NCI-H2196 treated with DMSO at 0.1 percent for 48 hours (cell line): Measurements from ENCODE around the gene MOGAT1.
"Not testable (repeated sequence)": the region's sequence is repeated elsewhere in the genome, so short reads cannot be mapped to it uniquely, and the experiment has no call there.

Experiments
- DNase-seq: peaks from one replicate; lab custom pipeline; 2025; ENCODE audit not compliant: unreplicated experiment; lab: John Stamatoyannopoulos, UW

MOGAT1 gene

GRCh38 chr2:222709191-222709891 lies 37.9 kb downstream of the MOGAT1 start:
- DNase-seq = no peak

GRCh38 chr2:222710736-222711135 lies 39.3 kb downstream of the MOGAT1 start:
- no peak for DNase-seq

GRCh38 chr2:222711315-222711940 lies 40.0 kb downstream of the MOGAT1 start:
- no peak for DNase-seq

GRCh38 chr2:222713002-222713401 lies 41.5 kb downstream of the MOGAT1 start:
- DNase-seq = no peak

- no peak for DNase-seq
Measured at GRCh38 chr2:222714361-222715241, 43.1 kb downstream of the MOGAT1 start.

- DNase-seq = no peak
Measured at GRCh38 chr2:222715742-222716141, 44.3 kb downstream of the MOGAT1 start.

GRCh38 chr2:222719787-222720186 lies 48.3 kb downstream of the MOGAT1 start:
- not testable (repeated sequence) for DNase-seq

- DNase-seq = not testable (repeated sequence)
Measured at GRCh38 chr2:222721597-222721996, 50.1 kb downstream of the MOGAT1 start.

GRCh38 chr2:222722327-222722946 lies 51.0 kb downstream of the MOGAT1 start:
- no peak for DNase-seq

- DNase-seq = no peak
Measured at GRCh38 chr2:222724208-222724607, 52.8 kb downstream of the MOGAT1 start.

GRCh38 chr2:222728621-222729020 lies 57.2 kb downstream of the MOGAT1 start:
- DNase-seq = no peak

GRCh38 chr2:222730366-222730999 lies 59.0 kb downstream of the MOGAT1 start:
- no peak for DNase-seq

GRCh38 chr2:222731201-222731621 lies 59.8 kb downstream of the MOGAT1 start:
- DNase-seq = no peak

- no peak for DNase-seq
Measured at GRCh38 chr2:222732489-222733178, 61.2 kb downstream of the MOGAT1 start.

- DNase-seq = no peak
Measured at GRCh38 chr2:222733470-222733845, 62.0 kb downstream of the MOGAT1 start.

GRCh38 chr2:222733846-222734702 lies 62.6 kb downstream of the MOGAT1 start:
- no peak for DNase-seq

- no peak for DNase-seq
Measured at GRCh38 chr2:222734703-222735014, 63.2 kb downstream of the MOGAT1 start.

GRCh38 chr2:222736301-222736700 lies 64.8 kb downstream of the MOGAT1 start:
- no peak for DNase-seq

- DNase-seq = no peak
Measured at GRCh38 chr2:222736924-222737323, 65.5 kb downstream of the MOGAT1 start.

GRCh38 chr2:222738312-222738711 lies 66.9 kb downstream of the MOGAT1 start:
- no peak for DNase-seq
